Stomach smooth muscle (tissue), 2 donors: Measurements from ENCODE around the gene CHRDL2.
A peak's percentile ranks its signal among the peaks of the same experiment; 100 is the strongest.

Source experiments
- H3K27ac ChIP-seq: one replicate; pipeline ENCODE4 v1.7.0; 2013; ENCODE audit warnings: mild to moderate bottlenecking, low read length, inconsistent platforms
- H3K27me3 ChIP-seq, 2 donors: one replicate each; pipeline ENCODE4 v1.7.0; 2013; ENCODE audit warnings: low read length in 2 of 2; ENCODE audit not compliant: insufficient read depth in 2 of 2, control insufficient read depth in 1 of 2
- H3K36me3 ChIP-seq, 2 donors: one replicate each; pipeline ENCODE4 v1.7.0; 2013; ENCODE audit warnings: low read length in 2 of 2; ENCODE audit not compliant: control insufficient read depth in 2 of 2, insufficient read depth in 2 of 2
- H3K4me1 ChIP-seq: one replicate; pipeline ENCODE4 v1.7.0; 2013; ENCODE audit warnings: low read length; ENCODE audit not compliant: control insufficient read depth, insufficient read depth
- H3K4me3 ChIP-seq, 2 donors: one replicate each; pipeline ENCODE4 v1.7.0; 2013; ENCODE audit warnings: low read length in 2 of 2
- H3K9ac ChIP-seq, 2 donors: one replicate each; pipeline ENCODE4 v1.7.0; 2013; ENCODE audit warnings: low read length in 2 of 2, mild to moderate bottlenecking in 1 of 2
- H3K9me3 ChIP-seq, 2 donors: one replicate each; pipeline ENCODE4 v1.7.0; 2013; ENCODE audit warnings: low read length in 2 of 2; ENCODE audit not compliant: control insufficient read depth in 2 of 2
- donor health status: healthy.
- donor health status: Pancreatic carcinoma.

CHRDL2 gene

GRCh38 chr11:74729397-74729796 lies 1.8 kb downstream of the CHRDL2 start:
- no peaks in the 10 kb centered on the region for H3K9me3 ChIP-seq
- H3K4me1 ChIP-seq: peaks cover 33% of the 10 kb centered on the region
- peak overlapping the region; percentile 2 for H3K27ac ChIP-seq
- H3K9ac ChIP-seq: no peak overlapping the region
- no peaks in the 10 kb centered on the region for H3K36me3 ChIP-seq
- H3K27me3 ChIP-seq: peaks cover 6 to 22% of the 10 kb centered on the region in 2 donors
- no peak overlapping the region for H3K4me3 ChIP-seq

- Histone ChIP-seq H3K9ac (peak overlapping the region; percentile 55 to 62), H3K27me3 (peaks cover 2 to 10% of the 10 kb centered on the region in 2 donors), H3K27ac (peak overlapping the region; percentile 73), H3K4me1 (peaks cover 29% of the 10 kb centered on the region), H3K36me3 (no peaks in the 10 kb centered on the region), H3K4me3 (peak overlapping the region; percentile 5 to 40), H3K9me3 (no peaks in the 10 kb centered on the region)
Observed at GRCh38 chr11:74726547-74727182, 4.6 kb downstream of the CHRDL2 start.

- Histone ChIP-seq H3K27ac (peak overlapping the region; percentile 73), H3K27me3 (peaks cover 0 to 3% of the 10 kb centered on the region in 2 donors), H3K36me3 (no peaks in the 10 kb centered on the region), H3K9ac (peak overlapping the region in 1 of 2 donors; percentile 36), H3K4me1 (peaks cover 32% of the 10 kb centered on the region), H3K4me3 (peak overlapping the region in 1 of 2 donors; percentile 5), H3K9me3 (no peaks in the 10 kb centered on the region)
Observed at GRCh38 chr11:74725701-74726100, 5.5 kb downstream of the CHRDL2 start.

GRCh38 chr11:74723511-74723910 lies 7.7 kb downstream of the CHRDL2 start:
- no peak overlapping the region for H3K27ac ChIP-seq
- no peak overlapping the region for H3K9ac ChIP-seq
- no peak overlapping the region for H3K4me3 ChIP-seq
- H3K27me3 ChIP-seq: no peaks in the 10 kb centered on the region
- peaks cover 40% of the 10 kb centered on the region for H3K4me1 ChIP-seq
- H3K9me3 ChIP-seq: no peaks in the 10 kb centered on the region
- H3K36me3 ChIP-seq: no peaks in the 10 kb centered on the region

GRCh38 chr11:74721479-74721835 lies 9.8 kb downstream of the CHRDL2 start:
- Histone ChIP-seq H3K27me3 (no peaks in the 10 kb centered on the region), H3K4me3 (peak overlapping the region in 1 of 2 donors; percentile 44), H3K36me3 (no peaks in the 10 kb centered on the region), H3K9ac (no peak overlapping the region), H3K27ac (peak overlapping the region; percentile 81), H3K9me3 (no peaks in the 10 kb centered on the region), H3K4me1 (peaks cover 56% of the 10 kb centered on the region)

GRCh38 chr11:74720596-74721478 lies 10.4 kb downstream of the CHRDL2 start:
- H3K27ac ChIP-seq: peak overlapping the region; percentile 81
- peaks cover 51% of the 10 kb centered on the region for H3K4me1 ChIP-seq
- H3K9ac ChIP-seq: peak overlapping the region in 1 of 2 donors; percentile 51
- peak overlapping the region in 1 of 2 donors; percentile 44 for H3K4me3 ChIP-seq
- no peaks in the 10 kb centered on the region for H3K27me3 ChIP-seq
- H3K36me3 ChIP-seq: no peaks in the 10 kb centered on the region
- H3K9me3 ChIP-seq: no peaks in the 10 kb centered on the region

GRCh38 chr11:74719011-74719410 lies 12.2 kb downstream of the CHRDL2 start:
- Histone ChIP-seq H3K27ac (no peak overlapping the region), H3K36me3 (no peaks in the 10 kb centered on the region), H3K4me3 (no peak overlapping the region), H3K27me3 (no peaks in the 10 kb centered on the region), H3K9me3 (no peaks in the 10 kb centered on the region), H3K9ac (no peak overlapping the region), H3K4me1 (peaks cover 45% of the 10 kb centered on the region)

GRCh38 chr11:74717221-74717969 lies 13.8 kb downstream of the CHRDL2 start:
- peaks cover 45% of the 10 kb centered on the region for H3K4me1 ChIP-seq
- H3K27me3 ChIP-seq: no peaks in the 10 kb centered on the region
- peak overlapping the region; percentile 58 for H3K27ac ChIP-seq
- H3K9ac ChIP-seq: peak overlapping the region in 1 of 2 donors; percentile 29
- no peaks in the 10 kb centered on the region for H3K36me3 ChIP-seq
- H3K9me3 ChIP-seq: no peaks in the 10 kb centered on the region
- H3K4me3 ChIP-seq: peak overlapping the region in 1 of 2 donors; percentile 3

GRCh38 chr11:74714904-74715303 lies 16.3 kb downstream of the CHRDL2 start:
- H3K27ac ChIP-seq: no peak overlapping the region
- no peaks in the 10 kb centered on the region for H3K27me3 ChIP-seq
- H3K36me3 ChIP-seq: no peaks in the 10 kb centered on the region
- H3K9ac ChIP-seq: no peak overlapping the region
- H3K4me1 ChIP-seq: peaks cover 40% of the 10 kb centered on the region
- no peak overlapping the region for H3K4me3 ChIP-seq
- H3K9me3 ChIP-seq: no peaks in the 10 kb centered on the region

GRCh38 chr11:74713686-74714085 lies 17.5 kb downstream of the CHRDL2 start:
- H3K4me1 ChIP-seq: peaks cover 34% of the 10 kb centered on the region
- no peaks in the 10 kb centered on the region for H3K27me3 ChIP-seq

More at GRCh38 chr11:74713686-74714085, 17.5 kb downstream of the CHRDL2 start:
- H3K36me3 ChIP-seq: no peaks in the 10 kb centered on the region
- no peak overlapping the region for H3K9ac ChIP-seq
- no peaks in the 10 kb centered on the region for H3K9me3 ChIP-seq
- H3K4me3 ChIP-seq: no peak overlapping the region
- no peak overlapping the region for H3K27ac ChIP-seq
